Measurements from ENCODE around the gene XRCC4. TPM values are rescaled to one million over a fixed set of nuclear protein-coding genes. Genes with fewer than 3 reads are reported as not detected.
A peak's percentile ranks its signal among the peaks of the same experiment; 100 is the strongest.

XRCC4 gene
- total and polyA plus RNA-seq, 9 donors, result 1.5 to 4.7 (median 3.2) TPM

GRCh38 chr5:83071286-83072051, 5.9 kb upstream of the XRCC4 start:
- DNase-seq, result no peak
- H3K27me3 ChIP-seq, result no peaks in the 10 kb centered on the region
- H3K36me3 ChIP-seq, result no peaks in the 10 kb centered on the region
- H3K4me3 ChIP-seq, result no peak overlapping the region
- H3K9me3 ChIP-seq, result no peaks in the 10 kb centered on the region
- intact Hi-C loops (cut with DNase I), result no loop called here
- no peak overlapping the region for H3K27ac ChIP-seq
- WGBS, 3 donors, result 82 to 88% (median 85%) methylated on average over 2 of the region's 2 CpGs
- TF ChIP-seq CTCF (IDR thresholded peaks at IDR 0.05) (no peak), EP300 (IDR thresholded peaks at IDR 0.05) (no peak), POLR2A (IDR thresholded peaks at IDR 0.05) (no peak)
- peaks cover 2% of the 10 kb centered on the region for H3K4me1 ChIP-seq (ENCODE audit: insufficient read depth)

GRCh38 chr5:83072966-83073365, 4.4 kb upstream of the XRCC4 start:
- WGBS, 3 donors, result 40 to 53% (median 51%) methylated on average over 6 of the region's 6 CpGs
- H3K27me3 ChIP-seq, result no peaks in the 10 kb centered on the region
- H3K4me3 ChIP-seq, result no peak overlapping the region
- DNase-seq, result no peak
- TF ChIP-seq POLR2A (IDR thresholded peaks at IDR 0.05), result no peak
- TF ChIP-seq CTCF (IDR thresholded peaks at IDR 0.05), result no peak
- TF ChIP-seq EP300 (IDR thresholded peaks at IDR 0.05), result no peak
- no peak overlapping the region for H3K27ac ChIP-seq
- H3K4me1 ChIP-seq (ENCODE audit: insufficient read depth), result peaks cover 3% of the 10 kb centered on the region
- H3K36me3 ChIP-seq, result no peaks in the 10 kb centered on the region
- intact Hi-C loops (cut with DNase I), result no loop called here
- no peaks in the 10 kb centered on the region for H3K9me3 ChIP-seq

- WGBS, 3 donors, result 3 to 4% (median 3%) methylated on average over 14 of the region's 14 CpGs
- no peak for DNase-seq
- TF ChIP-seq POLR2A (IDR thresholded peaks at IDR 0.05), result no peak
- no peak for TF ChIP-seq EP300 (IDR thresholded peaks at IDR 0.05)
- no peak for TF ChIP-seq CTCF (IDR thresholded peaks at IDR 0.05)
Observed at GRCh38 chr5:83077662-83078261, 415 bp downstream of the XRCC4 start.

GRCh38 chr5:83082750-83083149, 5.4 kb downstream of the XRCC4 start:
- Histone ChIP-seq H3K27me3 (no peaks in the 10 kb centered on the region), H3K4me3 (no peak overlapping the region), H3K4me1 (ENCODE audit: insufficient read depth) (peaks cover 1% of the 10 kb centered on the region), H3K9me3 (no peaks in the 10 kb centered on the region), H3K27ac (no peak overlapping the region), H3K36me3 (no peaks in the 10 kb centered on the region)
- DNase-seq, result no peak
- intact Hi-C loops (cut with DNase I), result no loop called here
- TF ChIP-seq CTCF (IDR thresholded peaks at IDR 0.05) (no peak), POLR2A (IDR thresholded peaks at IDR 0.05) (no peak), EP300 (IDR thresholded peaks at IDR 0.05) (no peak)

More at GRCh38 chr5:83077662-83078261, 415 bp downstream of the XRCC4 start:
- H3K9me3 ChIP-seq, result no peaks in the 10 kb centered on the region
- no peaks in the 10 kb centered on the region for H3K27me3 ChIP-seq
- H3K4me1 ChIP-seq (ENCODE audit: insufficient read depth), result peaks cover 3% of the 10 kb centered on the region
- no peaks in the 10 kb centered on the region for H3K36me3 ChIP-seq
- peak overlapping the region; percentile 95 for H3K4me3 ChIP-seq
- intact Hi-C loops (cut with DNase I), result no loop called here
- H3K27ac ChIP-seq, result peak overlapping the region in 1 of 2 donors; percentile 49
